Caco-2 (cell line): ENCODE results near the gene ANAPC2. TPM values are rescaled to one million over a fixed set of nuclear protein-coding genes. Genes with fewer than 3 reads are reported as not detected.

Source experiments
- BruUV-seq: library from RNA; stranded (reverse); fragments of 400-500 nt; replicated peaks from 2 replicates; lab custom pipeline; 2021; lab: Mats Ljungman, UMichigan
- CTCF ChIA-PET: fragments of 300-600 bp; sonication (Branson Sonifier 250); formaldehyde crosslinking; loops from one replicate; lab custom pipeline; 2022; ENCODE audit warnings: antibody characterized with exemption; lab: Charles Lee
- POLR2A ChIA-PET: fragments of 300-600 bp; sonication (Branson Sonifier 250); formaldehyde crosslinking; loops from one replicate; lab custom pipeline; 2022; ENCODE audit warnings: antibody characterized with exemption; lab: Charles Lee
- DNase-seq, 2 experiments: peaks; one replicate each; pipeline versions ENCODE4 v3.0.0 to v3.0.0-alpha.2; 2020 to 2022
- H3K27me3 ChIP-seq: replicated peaks from 2 replicates; pipeline ENCODE4 v1.6.0; 2011; ENCODE audit warnings: low read length; ENCODE audit not compliant: control insufficient read depth, insufficient read depth
- H3K36me3 ChIP-seq: 2 replicates; pipeline ENCODE4 v1.5.1; 2011; ENCODE audit warnings: low read length; ENCODE audit not compliant: control insufficient read depth, insufficient read depth
- H3K4me1 ChIP-seq: fragments of 250-450 bp; sonication (Bioruptor Pico); 2 replicates; pipeline ENCODE4 v1.5.1; 2020; ENCODE audit warnings: mild to moderate bottlenecking
- H3K4me3 ChIP-seq: 2 replicates; pipeline ENCODE4 v1.5.1; 2011; ENCODE audit warnings: low read depth, mild to moderate bottlenecking, control low read depth, low read length
- H3K9me3 ChIP-seq: fragments of 250-450 bp; sonication (Bioruptor Pico); 2 replicates; pipeline ENCODE4 v1.5.1; 2020; ENCODE audit warnings: mild to moderate bottlenecking, moderate library complexity
- H3K27ac Mint-ChIP-seq: one replicate; pipeline ENCODE4 v1.8.0; 2022; ENCODE audit warnings: mixed read lengths; ENCODE audit not compliant: unreplicated experiment
- H3K27me3 Mint-ChIP-seq: one replicate; pipeline ENCODE4 v1.8.0; 2022; ENCODE audit warnings: mixed read lengths; ENCODE audit not compliant: insufficient read depth, unreplicated experiment
- H3K36me3 Mint-ChIP-seq: one replicate; pipeline ENCODE4 v1.8.0; 2022; ENCODE audit warnings: mild to moderate bottlenecking, mixed read lengths; ENCODE audit not compliant: insufficient read depth, unreplicated experiment
- H3K4me1 Mint-ChIP-seq: one replicate; pipeline ENCODE4 v1.8.0; 2022; ENCODE audit warnings: low read depth, mixed read lengths; ENCODE audit not compliant: unreplicated experiment
- H3K4me3 Mint-ChIP-seq: one replicate; pipeline ENCODE4 v1.8.0; 2022; ENCODE audit warnings: mild to moderate bottlenecking, moderate library complexity, mixed read lengths; ENCODE audit not compliant: unreplicated experiment
- H3K9me3 Mint-ChIP-seq: one replicate; pipeline ENCODE4 v1.8.0; 2022; ENCODE audit warnings: mixed read lengths; ENCODE audit not compliant: unreplicated experiment
- intact Hi-C: fragments of 100-400 bp; cut with micrococcal nuclease; formaldehyde crosslinking; loops from one replicate; pipeline ENCODE4 v1.10.0; 2022; ENCODE audit not compliant: unreplicated experiment
- total RNA-seq: library from RNA; stranded (reverse); gene quantifications from 2 replicates; pipeline ENCODE4 v1.2.3, GENCODE V29; 2022
- TF ChIP-seq, protein P1 (sequence below), 2 experiments: fragments of 200-600 bp in 1 of 2; IDR thresholded peaks; 1 replicate in 1 of 2; 2 replicates in 1 of 2; pipeline versions ENCODE4 v1.5.1 to v1.8.0; 2011 to 2022; ENCODE audit warnings: antibody characterized with exemption in 1 of 2, control low read depth in 1 of 2, inconsistent platforms in 1 of 2, low read depth in 1 of 2, low read length in 1 of 2, mild to moderate bottlenecking in 1 of 2, moderate library complexity in 1 of 2; ENCODE audit not compliant: insufficient read depth in 1 of 2, severe bottlenecking in 1 of 2, unreplicated experiment in 1 of 2

ANAPC2 gene
- total RNA-seq, 1 experiment from 2014 or later: 67.5 TPM

DNA sequence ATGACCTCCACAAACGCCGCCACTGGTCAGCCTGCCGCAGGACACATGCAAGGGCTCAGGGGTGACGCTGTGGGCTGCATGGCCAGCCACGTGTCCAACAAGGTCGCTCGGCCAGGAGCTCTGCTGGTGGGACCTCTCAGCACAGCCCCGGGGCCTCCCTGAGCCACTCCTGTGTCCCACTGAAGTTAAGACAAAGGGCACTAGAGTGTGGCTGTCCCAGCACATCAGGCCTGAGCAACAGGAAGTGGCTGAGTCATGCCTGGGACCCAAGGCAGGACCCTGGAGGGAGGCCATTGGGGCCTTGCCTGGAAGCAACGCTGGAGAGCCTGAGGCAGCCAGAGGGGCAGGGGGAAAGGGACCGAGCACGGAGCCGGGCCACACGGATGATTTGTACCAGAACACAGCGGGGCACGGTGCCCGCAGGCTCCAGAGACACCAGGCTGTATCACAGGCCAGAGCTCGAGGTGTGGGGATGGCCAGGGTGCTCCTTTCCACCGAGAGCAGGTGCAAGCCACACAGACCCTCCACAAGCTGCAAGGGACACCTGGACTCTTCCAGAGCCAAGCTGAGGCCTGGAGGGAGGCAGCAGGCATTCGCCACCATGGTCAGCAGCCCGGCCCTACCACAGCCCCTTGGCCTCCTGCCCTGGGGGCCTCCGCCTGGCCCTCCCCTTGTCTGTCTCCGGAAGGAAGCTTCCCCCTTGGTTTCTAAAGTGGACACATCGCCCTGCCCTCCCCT, 10.0 kb downstream of the ANAPC2 start:
- peaks cover 49% of the 10 kb centered on the region for H3K36me3 Mint-ChIP-seq
- no peaks in the 10 kb centered on the region for H3K9me3 ChIP-seq
- BruUV-seq: no TSS peak

DNA sequence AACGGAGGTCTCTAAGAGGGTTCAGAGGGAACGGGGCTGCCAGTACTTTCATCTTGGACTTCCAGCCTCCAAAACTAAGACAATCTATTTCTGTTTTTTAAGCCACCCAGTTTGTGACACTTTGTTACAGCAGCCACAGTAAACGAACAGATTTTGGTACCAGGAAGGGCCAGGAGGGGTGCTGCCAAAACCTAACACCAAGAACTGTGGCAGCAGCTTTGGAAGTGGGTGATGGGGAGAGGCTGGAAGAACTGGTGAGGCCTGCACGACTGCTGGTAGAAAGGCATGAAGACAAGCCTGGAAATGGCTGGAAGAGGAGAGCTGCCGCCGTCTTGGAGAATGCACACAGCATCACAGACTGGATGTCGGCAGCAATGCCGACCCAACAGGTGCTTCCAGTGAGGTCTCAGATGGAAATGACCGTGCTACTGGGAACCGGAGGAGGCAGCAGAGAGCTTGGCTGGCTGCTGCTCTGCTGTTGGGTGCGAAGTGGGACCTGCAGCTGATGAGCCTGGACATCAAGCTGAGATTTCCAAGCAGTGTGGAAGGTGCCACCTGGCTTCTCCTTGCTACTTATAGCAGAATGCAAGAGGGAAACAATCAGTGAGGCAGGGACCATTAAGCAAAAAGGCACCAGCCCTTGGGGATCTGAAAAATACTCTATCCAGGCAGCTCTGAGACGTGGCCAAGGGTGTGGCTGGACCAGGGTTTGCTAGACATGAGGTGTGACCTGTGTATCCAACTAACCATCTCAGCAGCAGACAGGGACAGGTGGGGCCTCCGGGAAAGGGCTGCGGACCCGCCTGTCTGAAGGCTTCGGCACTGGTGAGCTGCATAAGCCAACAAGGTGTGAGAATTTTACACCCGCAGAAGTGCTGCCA, 11.8 kb downstream of the ANAPC2 start:
- Mint-ChIP-seq H3K4me3 (no peak overlapping the region), H3K36me3 (peaks cover 40% of the 10 kb centered on the region), H3K9me3 (no peaks in the 10 kb centered on the region), H3K27me3 (no peaks in the 10 kb centered on the region), H3K4me1 (no peaks in the 10 kb centered on the region), H3K27ac (no peak overlapping the region)
- 0 out of 2 replicates have a peak, but pooled peaks cover 3% of the 10 kb centered on the region for H3K4me1 ChIP-seq
- intact Hi-C loops: no loop called here
- no peaks in the 10 kb centered on the region for H3K9me3 ChIP-seq
- no peak overlapping the region for H3K4me3 ChIP-seq
- H3K36me3 ChIP-seq: no peaks in the 10 kb centered on the region
- TF ChIP-seq, protein P1, sequence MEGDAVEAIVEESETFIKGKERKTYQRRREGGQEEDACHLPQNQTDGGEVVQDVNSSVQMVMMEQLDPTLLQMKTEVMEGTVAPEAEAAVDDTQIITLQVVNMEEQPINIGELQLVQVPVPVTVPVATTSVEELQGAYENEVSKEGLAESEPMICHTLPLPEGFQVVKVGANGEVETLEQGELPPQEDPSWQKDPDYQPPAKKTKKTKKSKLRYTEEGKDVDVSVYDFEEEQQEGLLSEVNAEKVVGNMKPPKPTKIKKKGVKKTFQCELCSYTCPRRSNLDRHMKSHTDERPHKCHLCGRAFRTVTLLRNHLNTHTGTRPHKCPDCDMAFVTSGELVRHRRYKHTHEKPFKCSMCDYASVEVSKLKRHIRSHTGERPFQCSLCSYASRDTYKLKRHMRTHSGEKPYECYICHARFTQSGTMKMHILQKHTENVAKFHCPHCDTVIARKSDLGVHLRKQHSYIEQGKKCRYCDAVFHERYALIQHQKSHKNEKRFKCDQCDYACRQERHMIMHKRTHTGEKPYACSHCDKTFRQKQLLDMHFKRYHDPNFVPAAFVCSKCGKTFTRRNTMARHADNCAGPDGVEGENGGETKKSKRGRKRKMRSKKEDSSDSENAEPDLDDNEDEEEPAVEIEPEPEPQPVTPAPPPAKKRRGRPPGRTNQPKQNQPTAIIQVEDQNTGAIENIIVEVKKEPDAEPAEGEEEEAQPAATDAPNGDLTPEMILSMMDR (IDR thresholded peaks at IDR 0.05; ENCODE audit: insufficient read depth in 1 of 2, low read depth in 1 of 2, low read length in 1 of 2, severe bottlenecking in 1 of 2, unreplicated experiment in 1 of 2): peak; percentile 35 to 72
- DNase-seq: peak; percentile 65 to 71
- ChIA-PET CTCF (interaction anchor here (0.5 to 2.2 kb wide), 14 partner anchors 9 to 336 kb away, joined by 3 to 13 read pairs (median 4); partner anchors contain the start of genes NPDC1, RNF208, RNF224 and TPRN), POLR2A (interaction anchor here (0.6 to 0.8 kb wide), 3 partner anchors 12 to 444 kb away, joined by 3 to 5 read pairs (median 3); partner anchors contain the start of gene TUBB4B)
- no peaks in the 10 kb centered on the region for H3K27me3 ChIP-seq
- no TSS peak for BruUV-seq

More for the DNA sequence above, 10.0 kb downstream of the ANAPC2 start:
- Histone ChIP-seq H3K36me3 (peaks cover 1% of the 10 kb centered on the region; the same call in 1 of the 2 replicates), H3K27me3 (no peaks in the 10 kb centered on the region), H3K4me1 (0 out of 2 replicates have a peak, but pooled peaks cover 3% of the 10 kb centered on the region), H3K4me3 (no peak overlapping the region)
- Mint-ChIP-seq H3K4me1 (no peaks in the 10 kb centered on the region), H3K27me3 (no peaks in the 10 kb centered on the region), H3K27ac (no peak overlapping the region), H3K4me3 (no peak overlapping the region), H3K9me3 (no peaks in the 10 kb centered on the region)
- ChIA-PET POLR2A (no interaction called here), CTCF (interaction anchor here (0.6 to 2.2 kb wide), 3 partner anchors 12 to 132 kb away, joined by 3 to 13 read pairs (median 4); no protein-coding TSS in a partner anchor)
- intact Hi-C loops: no loop called here
- TF ChIP-seq, protein P1 (IDR thresholded peaks at IDR 0.05; ENCODE audit: insufficient read depth in 1 of 2, low read depth in 1 of 2, low read length in 1 of 2, severe bottlenecking in 1 of 2, unreplicated experiment in 1 of 2): no peak
- no peak for DNase-seq
